Esophagus muscularis mucosa (tissue), 3 donors: Measurements from ENCODE around the gene LAMTOR1.

Experiments
- EP300 ChIP-seq: sonication (generic); formaldehyde crosslinking; IDR thresholded peaks from one replicate; pipeline ENCODE4 v1.6.1; 2017; ENCODE audit warnings: antibody characterized with exemption
- TF ChIP-seq, protein P1 (sequence below), 3 experiments: fragments of 200-600 bp in 2 of 3; fragments of 450-650 bp in 1 of 3; sonication (generic) in 2 of 3; IDR thresholded peaks; one replicate each; pipeline ENCODE4 v1.5.1; 2017 to 2019; ENCODE audit warnings: antibody characterized with exemption in 3 of 3, mild to moderate bottlenecking in 2 of 3, moderate library complexity in 1 of 3

- TF ChIP-seq, protein P1, sequence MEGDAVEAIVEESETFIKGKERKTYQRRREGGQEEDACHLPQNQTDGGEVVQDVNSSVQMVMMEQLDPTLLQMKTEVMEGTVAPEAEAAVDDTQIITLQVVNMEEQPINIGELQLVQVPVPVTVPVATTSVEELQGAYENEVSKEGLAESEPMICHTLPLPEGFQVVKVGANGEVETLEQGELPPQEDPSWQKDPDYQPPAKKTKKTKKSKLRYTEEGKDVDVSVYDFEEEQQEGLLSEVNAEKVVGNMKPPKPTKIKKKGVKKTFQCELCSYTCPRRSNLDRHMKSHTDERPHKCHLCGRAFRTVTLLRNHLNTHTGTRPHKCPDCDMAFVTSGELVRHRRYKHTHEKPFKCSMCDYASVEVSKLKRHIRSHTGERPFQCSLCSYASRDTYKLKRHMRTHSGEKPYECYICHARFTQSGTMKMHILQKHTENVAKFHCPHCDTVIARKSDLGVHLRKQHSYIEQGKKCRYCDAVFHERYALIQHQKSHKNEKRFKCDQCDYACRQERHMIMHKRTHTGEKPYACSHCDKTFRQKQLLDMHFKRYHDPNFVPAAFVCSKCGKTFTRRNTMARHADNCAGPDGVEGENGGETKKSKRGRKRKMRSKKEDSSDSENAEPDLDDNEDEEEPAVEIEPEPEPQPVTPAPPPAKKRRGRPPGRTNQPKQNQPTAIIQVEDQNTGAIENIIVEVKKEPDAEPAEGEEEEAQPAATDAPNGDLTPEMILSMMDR (IDR thresholded peaks at IDR 0.05) = no peak
- no peak for TF ChIP-seq EP300
Observed at GRCh38 chr11:72098741-72099140, 4.4 kb downstream of the LAMTOR1 start.
